Ovary (tissue), 3 donors: ENCODE data around the gene TRIM46.

Source experiments
- POLR2A ChIP-seq: fragments of 450-650 bp; IDR thresholded peaks from one replicate; pipeline ENCODE4 v1.6.1; 2017; ENCODE audit warnings: antibody characterized with exemption, mild to moderate bottlenecking, moderate library complexity
- TF ChIP-seq, protein P1 (sequence below), 3 donors: fragments of 450-650 bp in 2 of 3; fragments of 200-600 bp in 1 of 3; IDR thresholded peaks; one replicate each; pipeline versions ENCODE4 v1.5.1 to v1.8.0; 2016 to 2022; ENCODE audit warnings: antibody characterized with exemption in 3 of 3, mild to moderate bottlenecking in 1 of 3
- donor health status: DM: no; HTN: no; CAD: no.

DNA sequence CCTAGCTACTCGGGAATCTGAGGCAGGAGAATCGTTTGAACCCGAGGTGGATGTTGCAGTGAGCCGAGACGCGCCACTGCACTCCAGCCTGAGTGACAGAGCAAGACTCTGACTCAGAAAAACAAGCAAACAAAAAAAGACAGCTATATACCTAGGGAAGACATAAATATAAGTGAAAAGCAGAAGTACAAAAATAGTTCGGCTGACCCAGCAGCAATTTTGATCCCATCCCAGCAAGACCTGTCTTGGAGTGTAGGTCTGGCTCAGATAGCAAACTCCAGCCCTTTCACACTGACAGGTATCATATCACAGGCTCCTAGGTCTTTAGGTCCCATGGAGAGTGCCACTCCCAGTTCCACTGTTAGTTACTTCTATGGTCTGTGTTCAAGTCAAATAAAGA is 49.4 kb downstream of the TRIM46 start:
- TF ChIP-seq, protein P1, sequence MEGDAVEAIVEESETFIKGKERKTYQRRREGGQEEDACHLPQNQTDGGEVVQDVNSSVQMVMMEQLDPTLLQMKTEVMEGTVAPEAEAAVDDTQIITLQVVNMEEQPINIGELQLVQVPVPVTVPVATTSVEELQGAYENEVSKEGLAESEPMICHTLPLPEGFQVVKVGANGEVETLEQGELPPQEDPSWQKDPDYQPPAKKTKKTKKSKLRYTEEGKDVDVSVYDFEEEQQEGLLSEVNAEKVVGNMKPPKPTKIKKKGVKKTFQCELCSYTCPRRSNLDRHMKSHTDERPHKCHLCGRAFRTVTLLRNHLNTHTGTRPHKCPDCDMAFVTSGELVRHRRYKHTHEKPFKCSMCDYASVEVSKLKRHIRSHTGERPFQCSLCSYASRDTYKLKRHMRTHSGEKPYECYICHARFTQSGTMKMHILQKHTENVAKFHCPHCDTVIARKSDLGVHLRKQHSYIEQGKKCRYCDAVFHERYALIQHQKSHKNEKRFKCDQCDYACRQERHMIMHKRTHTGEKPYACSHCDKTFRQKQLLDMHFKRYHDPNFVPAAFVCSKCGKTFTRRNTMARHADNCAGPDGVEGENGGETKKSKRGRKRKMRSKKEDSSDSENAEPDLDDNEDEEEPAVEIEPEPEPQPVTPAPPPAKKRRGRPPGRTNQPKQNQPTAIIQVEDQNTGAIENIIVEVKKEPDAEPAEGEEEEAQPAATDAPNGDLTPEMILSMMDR (IDR thresholded peaks at IDR 0.05), result no peak
- TF ChIP-seq POLR2A, result no peak
